ENCODE results near the gene DDX39B. TPM values are rescaled to one million over a fixed set of nuclear protein-coding genes. Genes with fewer than 3 reads are reported as not detected.

Gene DDX39B
- total RNA-seq, 1 experiment from 2014 or later, result 384 TPM

DNA sequence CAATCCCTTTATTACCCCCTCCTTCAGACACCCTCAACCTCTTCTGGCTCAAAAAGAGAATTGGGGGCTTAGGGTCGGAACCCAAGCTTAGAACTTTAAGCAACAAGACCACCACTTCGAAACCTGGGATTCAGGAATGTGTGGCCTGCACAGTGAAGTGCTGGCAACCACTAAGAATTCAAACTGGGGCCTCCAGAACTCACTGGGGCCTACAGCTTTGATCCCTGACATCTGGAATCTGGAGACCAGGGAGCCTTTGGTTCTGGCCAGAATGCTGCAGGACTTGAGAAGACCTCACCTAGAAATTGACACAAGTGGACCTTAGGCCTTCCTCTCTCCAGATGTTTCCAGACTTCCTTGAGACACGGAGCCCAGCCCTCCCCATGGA, 35.8 kb upstream of the DDX39B start:
- in situ Hi-C loops (cut with HindIII; ENCODE audit: low pct_unique_long_range_greater_than_20kb, low sequenced_read_pairs), result no loop called here
- no peak for DNase-seq (ENCODE audit: low read depth, low spot score)

DNA sequence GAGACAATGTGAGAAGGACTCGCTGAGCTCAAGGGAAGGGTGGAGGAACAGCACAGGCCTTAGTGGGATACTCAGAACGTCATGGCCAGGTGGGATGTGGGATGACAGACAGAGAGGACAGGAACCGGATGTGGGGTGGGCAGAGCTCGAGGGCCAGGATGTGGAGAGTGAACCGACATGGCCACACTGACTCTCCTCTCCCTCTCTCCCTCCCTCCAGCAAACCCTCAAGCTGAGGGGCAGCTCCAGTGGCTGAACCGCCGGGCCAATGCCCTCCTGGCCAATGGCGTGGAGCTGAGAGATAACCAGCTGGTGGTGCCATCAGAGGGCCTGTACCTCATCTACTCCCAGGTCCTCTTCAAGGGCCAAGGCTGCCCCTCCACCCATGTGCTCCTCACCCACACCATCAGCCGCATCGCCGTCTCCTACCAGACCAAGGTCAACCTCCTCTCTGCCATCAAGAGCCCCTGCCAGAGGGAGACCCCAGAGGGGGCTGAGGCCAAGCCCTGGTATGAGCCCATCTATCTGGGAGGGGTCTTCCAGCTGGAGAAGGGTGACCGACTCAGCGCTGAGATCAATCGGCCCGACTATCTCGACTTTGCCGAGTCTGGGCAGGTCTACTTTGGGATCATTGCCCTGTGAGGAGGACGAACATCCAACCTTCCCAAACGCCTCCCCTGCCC, 35.2 kb upstream of the DDX39B start:
- in situ Hi-C loops (cut with HindIII; ENCODE audit: low pct_unique_long_range_greater_than_20kb, low sequenced_read_pairs), result no loop called here
- no peak for DNase-seq (ENCODE audit: low read depth, low spot score)

DNA sequence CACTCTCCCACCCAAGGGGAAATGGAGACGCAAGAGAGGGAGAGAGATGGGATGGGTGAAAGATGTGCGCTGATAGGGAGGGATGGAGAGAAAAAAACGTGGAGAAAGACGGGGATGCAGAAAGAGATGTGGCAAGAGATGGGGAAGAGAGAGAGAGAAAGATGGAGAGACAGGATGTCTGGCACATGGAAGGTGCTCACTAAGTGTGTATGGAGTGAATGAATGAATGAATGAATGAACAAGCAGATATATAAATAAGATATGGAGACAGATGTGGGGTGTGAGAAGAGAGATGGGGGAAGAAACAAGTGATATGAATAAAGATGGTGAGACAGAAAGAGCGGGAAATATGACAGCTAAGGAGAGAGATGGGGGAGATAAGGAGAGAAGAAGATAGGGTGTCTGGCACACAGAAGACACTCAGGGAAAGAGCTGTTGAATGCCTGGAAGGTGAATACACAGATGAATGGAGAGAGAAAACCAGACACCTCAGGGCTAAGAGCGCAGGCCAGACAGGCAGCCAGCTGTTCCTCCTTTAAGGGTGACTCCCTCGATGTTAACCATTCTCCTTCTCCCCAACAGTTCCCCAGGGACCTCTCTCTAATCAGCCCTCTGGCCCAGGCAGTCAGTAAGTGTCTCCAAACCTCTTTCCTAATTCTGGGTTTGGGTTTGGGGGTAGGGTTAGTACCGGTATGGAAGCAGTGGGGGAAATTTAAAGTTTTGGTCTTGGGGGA, 34.3 kb upstream of the DDX39B start:
- no peak for DNase-seq (ENCODE audit: low read depth, low spot score)
- in situ Hi-C loops (cut with HindIII; ENCODE audit: low pct_unique_long_range_greater_than_20kb, low sequenced_read_pairs), result no loop called here

DNA sequence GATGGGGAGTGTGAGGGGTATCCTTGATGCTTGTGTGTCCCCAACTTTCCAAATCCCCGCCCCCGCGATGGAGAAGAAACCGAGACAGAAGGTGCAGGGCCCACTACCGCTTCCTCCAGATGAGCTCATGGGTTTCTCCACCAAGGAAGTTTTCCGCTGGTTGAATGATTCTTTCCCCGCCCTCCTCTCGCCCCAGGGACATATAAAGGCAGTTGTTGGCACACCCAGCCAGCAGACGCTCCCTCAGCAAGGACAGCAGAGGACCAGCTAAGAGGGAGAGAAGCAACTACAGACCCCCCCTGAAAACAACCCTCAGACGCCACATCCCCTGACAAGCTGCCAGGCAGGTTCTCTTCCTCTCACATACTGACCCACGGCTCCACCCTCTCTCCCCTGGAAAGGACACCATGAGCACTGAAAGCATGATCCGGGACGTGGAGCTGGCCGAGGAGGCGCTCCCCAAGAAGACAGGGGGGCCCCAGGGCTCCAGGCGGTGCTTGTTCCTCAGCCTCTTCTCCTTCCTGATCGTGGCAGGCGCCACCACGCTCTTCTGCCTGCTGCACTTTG, 33.6 kb upstream of the DDX39B start, which contains the start of gene TNF:
Gene TNF (plus strand): TSS at position 231 of the 567 bp plus-strand sequence. CDS start 177 bp downstream, at position 408.
- in situ Hi-C loops (cut with HindIII; ENCODE audit: low pct_unique_long_range_greater_than_20kb, low sequenced_read_pairs), result no loop called here
- no peak for DNase-seq (ENCODE audit: low read depth, low spot score)

DNA sequence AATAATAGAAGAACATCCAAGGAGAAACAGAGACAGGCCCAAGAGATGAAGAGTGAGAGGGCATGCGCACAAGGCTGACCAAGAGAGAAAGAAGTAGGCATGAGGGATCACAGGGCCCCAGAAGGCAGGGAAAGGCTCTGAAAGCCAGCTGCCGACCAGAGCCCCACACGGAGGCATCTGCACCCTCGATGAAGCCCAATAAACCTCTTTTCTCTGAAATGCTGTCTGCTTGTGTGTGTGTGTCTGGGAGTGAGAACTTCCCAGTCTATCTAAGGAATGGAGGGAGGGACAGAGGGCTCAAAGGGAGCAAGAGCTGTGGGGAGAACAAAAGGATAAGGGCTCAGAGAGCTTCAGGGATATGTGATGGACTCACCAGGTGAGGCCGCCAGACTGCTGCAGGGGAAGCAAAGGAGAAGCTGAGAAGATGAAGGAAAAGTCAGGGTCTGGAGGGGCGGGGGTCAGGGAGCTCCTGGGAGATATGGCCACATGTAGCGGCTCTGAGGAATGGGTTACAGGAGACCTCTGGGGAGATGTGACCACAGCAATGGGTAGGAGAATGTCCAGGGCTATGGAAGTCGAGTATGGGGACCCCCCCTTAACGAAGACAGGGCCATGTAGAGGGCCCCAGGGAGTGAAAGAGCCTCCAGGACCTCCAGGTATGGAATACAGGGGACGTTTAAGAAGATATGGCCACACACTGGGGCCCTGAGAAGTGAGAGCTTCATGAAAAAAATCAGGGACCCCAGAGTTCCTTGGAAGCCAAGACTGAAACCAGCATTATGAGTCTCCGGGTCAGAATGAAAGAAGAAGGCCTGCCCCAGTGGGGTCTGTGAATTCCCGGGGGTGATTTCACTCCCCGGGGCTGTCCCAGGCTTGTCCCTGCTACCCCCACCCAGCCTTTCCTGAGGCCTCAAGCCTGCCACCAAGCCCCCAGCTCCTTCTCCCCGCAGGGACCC, 32.6 kb upstream of the DDX39B start:
- in situ Hi-C loops (cut with HindIII; ENCODE audit: low pct_unique_long_range_greater_than_20kb, low sequenced_read_pairs), result no loop called here
- no peak for DNase-seq (ENCODE audit: low read depth, low spot score)

DNA sequence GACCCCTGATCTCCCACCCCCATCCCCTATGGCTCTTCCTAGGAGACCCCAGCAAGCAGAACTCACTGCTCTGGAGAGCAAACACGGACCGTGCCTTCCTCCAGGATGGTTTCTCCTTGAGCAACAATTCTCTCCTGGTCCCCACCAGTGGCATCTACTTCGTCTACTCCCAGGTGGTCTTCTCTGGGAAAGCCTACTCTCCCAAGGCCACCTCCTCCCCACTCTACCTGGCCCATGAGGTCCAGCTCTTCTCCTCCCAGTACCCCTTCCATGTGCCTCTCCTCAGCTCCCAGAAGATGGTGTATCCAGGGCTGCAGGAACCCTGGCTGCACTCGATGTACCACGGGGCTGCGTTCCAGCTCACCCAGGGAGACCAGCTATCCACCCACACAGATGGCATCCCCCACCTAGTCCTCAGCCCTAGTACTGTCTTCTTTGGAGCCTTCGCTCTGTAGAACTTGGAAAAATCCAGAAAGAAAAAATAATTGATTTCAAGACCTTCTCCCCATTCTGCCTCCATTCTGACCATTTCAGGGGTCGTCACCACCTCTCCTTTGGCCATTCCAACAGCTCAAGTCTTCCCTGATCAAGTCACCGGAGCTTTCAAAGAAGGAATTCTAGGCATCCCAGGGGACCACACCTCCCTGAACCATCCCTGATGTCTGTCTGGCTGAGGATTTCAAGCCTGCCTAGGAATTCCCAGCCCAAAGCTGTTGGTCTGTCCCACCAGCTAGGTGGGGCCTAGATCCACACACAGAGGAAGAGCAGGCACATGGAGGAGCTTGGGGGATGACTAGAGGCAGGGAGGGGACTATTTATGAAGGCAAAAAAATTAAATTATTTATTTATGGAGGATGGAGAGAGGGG, 31.7 kb upstream of the DDX39B start:
- no peak for DNase-seq (ENCODE audit: low read depth, low spot score)
- in situ Hi-C loops (cut with HindIII; ENCODE audit: low pct_unique_long_range_greater_than_20kb, low sequenced_read_pairs), result no loop called here

DNA sequence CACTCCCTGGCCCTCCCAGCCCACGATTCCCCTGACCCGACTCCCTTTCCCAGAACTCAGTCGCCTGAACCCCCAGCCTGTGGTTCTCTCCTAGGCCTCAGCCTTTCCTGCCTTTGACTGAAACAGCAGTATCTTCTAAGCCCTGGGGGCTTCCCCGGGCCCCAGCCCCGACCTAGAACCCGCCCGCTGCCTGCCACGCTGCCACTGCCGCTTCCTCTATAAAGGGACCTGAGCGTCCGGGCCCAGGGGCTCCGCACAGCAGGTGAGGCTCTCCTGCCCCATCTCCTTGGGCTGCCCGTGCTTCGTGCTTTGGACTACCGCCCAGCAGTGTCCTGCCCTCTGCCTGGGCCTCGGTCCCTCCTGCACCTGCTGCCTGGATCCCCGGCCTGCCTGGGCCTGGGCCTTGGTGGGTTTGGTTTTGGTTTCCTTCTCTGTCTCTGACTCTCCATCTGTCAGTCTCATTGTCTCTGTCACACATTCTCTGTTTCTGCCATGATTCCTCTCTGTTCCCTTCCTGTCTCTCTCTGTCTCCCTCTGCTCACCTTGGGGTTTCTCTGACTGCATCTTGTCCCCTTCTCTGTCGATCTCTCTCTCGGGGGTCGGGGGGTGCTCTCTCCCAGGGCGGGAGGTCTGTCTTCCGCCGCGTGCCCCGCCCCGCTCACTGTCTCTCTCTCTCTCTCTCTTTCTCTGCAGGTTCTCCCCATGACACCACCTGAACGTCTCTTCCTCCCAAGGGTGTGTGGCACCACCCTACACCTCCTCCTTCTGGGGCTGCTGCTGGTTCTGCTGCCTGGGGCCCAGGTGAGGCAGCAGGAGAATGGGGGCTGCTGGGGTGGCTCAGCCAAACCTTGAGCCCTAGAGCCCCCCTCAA, 30.5 kb upstream of the DDX39B start, which contains the start of gene LTA:
Gene LTA (plus strand): TSS at position 249 of the 871 bp plus-strand sequence. CDS start 454 bp downstream, at position 703.
- in situ Hi-C loops (cut with HindIII; ENCODE audit: low pct_unique_long_range_greater_than_20kb, low sequenced_read_pairs), result no loop called here
- DNase-seq (ENCODE audit: low read depth, low spot score), result no peak

DNA sequence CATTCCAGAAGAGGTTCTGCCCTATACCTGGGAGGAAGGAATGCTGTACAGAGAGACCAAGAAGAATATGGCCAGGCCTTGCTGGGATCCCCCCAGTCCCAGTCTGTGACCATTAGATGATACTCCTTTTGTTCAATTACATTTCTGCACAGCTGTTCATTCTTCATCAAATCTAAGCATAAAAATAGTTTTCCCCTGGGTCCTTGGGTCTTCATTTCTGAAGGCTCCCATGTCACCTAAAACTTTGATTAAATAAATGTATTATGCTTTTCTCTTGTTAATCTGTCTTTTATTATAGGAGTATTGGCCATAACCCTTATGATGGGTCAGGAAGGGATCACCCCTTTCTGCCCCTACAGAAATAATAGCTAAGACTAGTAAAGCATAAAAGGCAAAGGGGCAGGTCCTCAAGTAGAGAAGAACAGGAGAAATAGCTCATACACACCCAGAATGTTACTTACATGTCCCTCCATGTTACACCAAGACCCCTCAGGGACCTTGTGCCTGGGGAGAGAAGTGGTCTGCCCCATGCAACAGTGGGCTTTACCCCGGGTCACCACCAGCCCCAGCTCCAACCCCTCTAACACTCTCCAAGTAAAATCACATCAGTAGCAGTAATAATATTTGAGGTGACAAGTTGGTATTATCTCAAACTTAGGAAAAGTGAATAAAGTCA, 28.2 kb upstream of the DDX39B start:
- in situ Hi-C loops (cut with HindIII; ENCODE audit: low pct_unique_long_range_greater_than_20kb, low sequenced_read_pairs), result no loop called here
- DNase-seq (ENCODE audit: low read depth, low spot score), result no peak

DNA sequence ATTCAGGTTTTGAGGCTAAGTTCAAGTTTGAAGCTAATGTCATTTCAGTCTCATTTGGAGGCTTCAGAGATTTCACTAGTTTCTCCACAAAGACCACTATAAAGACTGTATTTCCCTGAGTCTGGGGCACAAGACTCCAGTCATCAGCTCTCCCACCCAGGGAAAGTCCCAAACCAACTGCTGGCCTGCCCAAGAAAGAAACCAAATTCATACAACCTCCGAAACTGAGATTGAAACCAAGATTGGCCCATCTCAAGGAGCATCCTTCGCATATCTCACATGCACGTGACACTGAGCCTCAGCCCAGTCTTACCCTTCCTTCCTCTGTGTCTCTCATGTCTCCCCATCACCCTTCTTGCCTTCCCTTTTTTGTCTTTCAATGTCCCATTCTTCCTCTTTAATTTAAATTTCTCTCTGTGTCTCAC, 26.7 kb upstream of the DDX39B start:
- in situ Hi-C loops (cut with HindIII; ENCODE audit: low pct_unique_long_range_greater_than_20kb, low sequenced_read_pairs), result no loop called here
- DNase-seq (ENCODE audit: low read depth, low spot score), result no peak

DNA sequence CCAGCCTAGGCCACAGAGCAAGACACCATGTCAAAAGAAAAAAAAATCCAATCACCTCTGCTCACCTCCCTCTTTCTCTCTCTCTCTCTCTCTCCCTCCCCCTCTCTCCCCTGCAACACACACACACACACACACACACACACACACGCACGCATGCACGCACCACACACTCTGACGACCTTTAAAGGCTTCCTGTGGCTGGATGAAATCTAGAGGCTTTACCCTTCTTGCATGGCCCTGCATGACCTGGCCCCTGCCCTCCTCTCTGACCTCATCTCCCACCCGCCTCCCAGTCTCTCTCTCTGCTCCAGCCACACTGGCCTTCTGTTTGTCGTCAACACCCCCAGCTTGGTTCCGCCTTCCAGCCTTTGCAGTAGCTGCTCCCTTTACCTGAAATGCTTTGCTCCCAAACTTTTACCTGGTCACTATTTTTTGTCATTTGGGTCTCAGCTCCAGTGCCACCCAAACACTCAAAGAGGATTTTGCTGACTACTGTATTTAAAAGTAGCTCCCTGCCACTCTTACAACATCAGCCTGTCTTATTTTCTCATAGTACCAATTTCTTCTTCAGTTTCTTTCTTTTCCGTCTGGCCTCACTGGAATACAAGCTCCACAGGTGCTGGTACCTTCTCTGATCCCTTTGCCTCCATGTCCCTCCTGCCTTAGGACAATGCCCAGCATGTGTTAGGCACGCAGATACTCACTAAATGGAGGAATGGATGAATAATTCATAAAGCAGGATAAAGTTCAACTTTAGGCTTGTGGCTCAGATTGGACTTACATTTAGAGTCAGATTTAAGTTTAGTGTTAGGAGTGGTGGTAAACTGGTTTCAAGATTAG, 25.9 kb upstream of the DDX39B start:
- no peak for DNase-seq (ENCODE audit: low read depth, low spot score)
- in situ Hi-C loops (cut with HindIII; ENCODE audit: low pct_unique_long_range_greater_than_20kb, low sequenced_read_pairs), result no loop called here

DNA sequence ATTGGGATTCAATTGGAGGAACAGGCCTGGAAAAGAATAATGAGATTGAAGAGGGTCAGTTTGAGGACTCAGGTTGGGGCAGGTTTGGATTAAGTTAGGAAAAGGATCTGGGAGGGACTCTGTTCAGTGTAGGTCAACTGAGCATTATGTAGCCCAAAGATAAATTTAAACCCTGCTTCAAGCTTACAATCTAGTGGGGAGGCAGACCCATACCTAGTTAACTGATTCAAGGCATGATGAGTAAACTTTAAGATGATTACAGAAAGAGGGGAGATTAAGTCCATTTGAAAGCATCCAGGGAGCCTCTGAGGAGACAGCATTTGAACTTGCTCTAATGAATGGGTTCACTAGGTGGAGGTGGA, 18.9 kb upstream of the DDX39B start:
- no peak for DNase-seq (ENCODE audit: low read depth, low spot score)
- in situ Hi-C loops (cut with HindIII; ENCODE audit: low pct_unique_long_range_greater_than_20kb, low sequenced_read_pairs), result no loop called here

DNA sequence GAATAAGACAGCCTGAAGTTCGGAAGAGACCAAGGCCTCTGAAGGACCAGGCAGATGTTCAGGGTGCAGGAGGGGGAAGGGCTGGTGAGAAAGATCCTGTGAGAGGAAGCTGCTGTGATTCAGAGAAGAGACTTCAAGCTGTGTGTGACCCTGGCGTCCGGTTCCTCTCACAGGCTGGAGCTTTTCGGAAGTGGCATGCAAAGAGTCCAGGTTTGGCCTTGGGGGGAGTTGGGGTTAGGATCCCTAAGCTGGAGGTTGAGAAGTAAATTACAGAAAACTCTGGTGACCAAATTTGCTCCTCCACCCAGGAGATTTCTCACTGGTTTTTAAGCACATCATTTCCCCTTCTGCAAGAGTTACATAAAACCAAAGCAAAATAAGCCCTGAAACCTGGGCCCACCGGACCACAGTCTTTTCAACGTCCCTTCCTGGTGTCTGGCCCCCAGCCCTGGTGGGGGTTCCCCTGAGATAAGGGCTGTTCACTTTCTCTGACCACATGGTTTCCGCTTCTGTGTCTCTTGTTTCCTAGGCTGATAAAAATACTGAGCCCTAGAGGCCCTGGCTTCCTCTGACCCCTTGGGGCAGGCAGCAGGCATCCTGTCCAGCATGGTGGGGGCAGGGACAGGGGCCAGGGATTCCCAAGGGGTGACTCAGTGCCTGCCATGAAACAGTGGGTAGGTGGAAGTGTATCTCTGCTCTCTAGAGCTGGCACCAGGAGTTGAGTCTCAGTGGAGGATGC, 18.3 kb upstream of the DDX39B start:
- no peak for DNase-seq (ENCODE audit: low read depth, low spot score)
- in situ Hi-C loops (cut with HindIII; ENCODE audit: low pct_unique_long_range_greater_than_20kb, low sequenced_read_pairs), result no loop called here

DNA sequence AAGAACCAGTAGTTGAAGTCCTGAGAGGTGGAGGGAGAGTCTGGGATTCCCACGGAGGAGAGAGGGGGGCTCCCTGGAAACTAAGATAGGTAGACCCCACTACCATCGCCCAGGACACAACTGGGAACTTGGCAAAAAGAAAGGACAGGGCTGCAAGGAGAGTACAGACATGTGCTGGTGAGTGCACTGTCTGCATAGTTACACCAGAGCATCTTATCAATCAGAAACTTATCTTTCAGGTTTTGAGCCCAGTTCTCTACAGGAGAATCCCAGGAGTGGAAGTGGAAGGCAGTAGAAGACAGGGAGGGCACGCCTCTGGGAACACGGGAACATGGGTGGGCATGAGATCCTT, 17.8 kb upstream of the DDX39B start:
- in situ Hi-C loops (cut with HindIII; ENCODE audit: low pct_unique_long_range_greater_than_20kb, low sequenced_read_pairs), result no loop called here

More for the DNA sequence above, 17.8 kb upstream of the DDX39B start:
- DNase-seq (ENCODE audit: low read depth, low spot score), result no peak
